Stimulated activated CD4-positive, alpha-beta T cell treated with anti-CD3 and anti-CD28 coated beads, Interleukin-4, amount 100 ng/mL, for 24 hours (primary cell): Measurements from ENCODE around the gene AK5.

Source experiments
- DNase-seq: peaks from one replicate; pipeline ENCODE4 v3.0.0-alpha.2; 2020

Gene AK5

DNA sequence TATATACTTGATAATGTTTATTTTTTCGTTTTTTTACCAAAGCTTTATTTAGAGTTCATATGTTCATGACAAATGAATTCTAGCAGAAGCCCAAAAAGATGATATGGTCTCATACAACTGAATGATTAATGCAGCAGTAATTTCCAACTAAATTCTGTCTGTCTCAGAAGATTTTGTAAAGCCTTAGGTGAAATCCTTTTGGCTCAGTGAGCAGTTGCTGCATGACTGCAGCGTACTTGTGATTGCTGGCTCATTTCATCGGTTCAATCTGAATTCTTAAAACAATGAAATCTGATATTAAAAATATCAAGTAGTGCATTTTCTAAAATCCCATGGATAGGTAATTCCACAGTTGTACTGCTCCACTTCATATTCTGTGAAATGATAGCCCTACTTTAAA lies 73.2 kb downstream of the AK5 start:
- no peak for DNase-seq

DNA sequence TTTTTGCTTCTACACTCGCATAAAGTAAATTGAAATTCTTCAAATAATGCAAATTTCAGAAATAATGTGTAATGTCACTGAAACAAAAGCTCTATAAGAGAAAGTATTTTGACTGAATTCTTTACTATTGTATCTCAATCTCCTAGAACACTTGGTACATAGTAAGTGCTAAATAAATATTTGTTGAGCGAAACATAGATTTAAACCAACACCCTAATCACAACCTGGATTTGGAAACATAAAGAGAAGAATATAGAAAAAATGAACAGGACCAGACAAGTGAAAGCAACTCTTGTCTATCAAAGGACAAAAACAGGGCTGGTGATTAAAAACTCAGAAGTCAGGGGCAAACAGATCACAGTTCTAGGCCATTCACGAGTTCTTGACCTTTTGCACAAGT lies 74.3 kb downstream of the AK5 start:
- no peak for DNase-seq

DNA sequence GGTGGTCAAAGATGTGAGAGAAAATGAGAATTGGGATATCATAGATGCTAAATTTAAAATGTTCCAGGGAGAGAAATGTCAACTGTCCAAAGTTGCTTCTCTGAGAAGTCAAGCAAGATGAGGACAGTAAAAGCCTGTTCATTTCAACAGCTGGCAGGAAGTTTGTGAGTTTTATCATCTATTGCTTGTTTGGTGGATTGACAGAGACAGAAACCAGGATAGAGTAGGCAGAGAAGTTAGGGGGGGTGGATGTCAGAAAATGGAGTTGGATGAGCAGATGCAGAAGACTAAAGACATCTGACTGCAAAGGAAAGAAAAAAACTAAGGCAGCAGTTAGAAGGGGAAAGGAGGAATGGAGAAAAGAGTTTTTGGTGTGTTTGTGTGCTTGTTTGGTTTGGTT lies 78.4 kb downstream of the AK5 start:
- DNase-seq = no peak

GRCh38 chr1:77361621-77362020 lies 79.8 kb downstream of the AK5 start:
- no peak for DNase-seq

- DNase-seq = no peak
Observed at GRCh38 chr1:77370161-77370560, 88.3 kb downstream of the AK5 start.

DNA sequence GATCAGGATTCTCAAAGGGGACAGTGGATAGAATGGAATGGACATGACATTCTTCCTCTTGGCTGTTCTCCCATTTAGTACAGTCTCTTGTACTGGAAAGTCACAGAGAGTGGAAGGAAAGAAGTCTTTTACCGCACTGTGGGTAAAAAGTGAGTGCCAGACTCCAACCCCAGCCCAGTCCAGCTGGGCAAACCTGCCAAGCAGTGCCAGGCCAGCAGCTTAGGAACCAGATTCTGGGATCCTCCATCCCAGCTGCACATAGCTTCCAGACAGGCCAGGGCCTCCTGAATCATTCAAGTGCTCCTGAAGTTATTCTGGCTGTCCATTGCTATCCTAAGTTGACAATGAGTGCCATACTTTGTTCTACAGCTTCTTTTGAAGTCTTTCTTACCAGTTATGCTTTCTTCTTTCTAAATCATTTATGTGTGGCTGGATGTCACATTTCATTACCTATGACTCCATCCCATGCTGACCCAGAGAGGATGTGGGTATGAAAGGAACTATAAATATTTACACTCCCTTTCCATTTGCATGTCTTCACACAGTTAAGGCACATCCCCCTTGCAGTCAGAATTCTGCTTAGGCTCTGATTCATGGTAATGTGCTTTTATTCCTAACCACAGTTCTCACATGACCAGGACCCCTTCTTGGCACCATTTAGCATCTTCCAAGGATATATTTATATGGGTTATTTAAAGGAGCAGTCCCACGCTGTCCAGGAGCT lies 88.9 kb downstream of the AK5 start:
- DNase-seq = no peak

DNA sequence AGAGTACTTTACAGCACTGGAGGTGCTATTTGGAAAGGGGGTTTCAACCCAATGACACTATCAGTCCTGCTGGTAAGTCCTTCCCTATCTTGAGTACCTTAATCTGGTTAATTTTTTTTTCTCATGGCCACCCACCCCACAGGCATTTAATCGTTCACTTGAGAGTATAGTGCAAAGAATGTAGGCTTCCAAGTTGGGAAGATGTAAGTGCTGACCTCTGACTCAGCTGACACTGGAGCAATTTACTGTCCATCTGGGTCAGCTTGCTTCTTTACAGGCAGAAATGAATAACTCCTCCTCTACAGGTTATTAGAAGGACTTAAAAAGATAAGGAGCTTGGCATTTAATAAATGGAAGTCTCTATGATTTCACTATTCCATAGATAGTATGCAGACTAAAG lies 89.6 kb downstream of the AK5 start:
- DNase-seq = no peak

DNA sequence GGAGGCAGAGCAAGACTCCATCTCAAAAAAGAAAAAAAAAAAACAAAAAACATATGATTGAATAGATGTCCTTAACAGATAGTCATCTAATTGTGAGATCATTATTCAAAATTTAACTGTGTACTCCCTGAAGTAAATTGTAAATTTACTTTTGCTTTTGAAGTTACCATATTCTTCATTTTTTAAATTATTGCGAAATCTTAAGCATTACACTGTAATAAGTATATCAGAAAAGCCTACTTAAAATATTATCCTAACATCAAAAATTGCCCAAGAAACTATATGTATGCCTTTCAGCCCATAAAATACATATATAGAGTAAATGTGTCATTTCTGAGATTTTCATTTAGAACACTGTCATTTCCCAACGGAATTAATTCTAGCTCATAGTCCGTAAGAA lies 91.9 kb downstream of the AK5 start:
- no peak for DNase-seq

DNA sequence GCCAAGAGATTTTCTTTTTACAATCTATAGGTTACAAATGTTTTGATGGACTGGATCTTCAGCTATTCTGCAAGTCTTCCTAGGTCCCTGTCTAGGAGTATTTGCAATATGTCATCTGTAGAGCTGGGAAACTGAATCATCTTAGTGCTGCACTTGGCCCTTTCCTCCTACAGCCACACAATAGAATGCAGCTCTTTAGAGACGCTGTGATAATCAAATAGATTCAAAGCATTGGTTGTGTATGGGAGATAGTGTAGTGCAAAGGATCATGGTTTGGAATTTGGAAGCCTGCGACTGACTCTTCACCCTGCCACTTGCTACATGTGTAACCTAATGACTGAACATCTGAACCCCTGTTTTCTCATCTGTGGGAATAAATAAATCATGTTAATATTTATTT lies 93.7 kb downstream of the AK5 start:
- no peak for DNase-seq

- no peak for DNase-seq
Observed at GRCh38 chr1:77375990-77376389, 94.2 kb downstream of the AK5 start.

- DNase-seq = no peak
Observed at GRCh38 chr1:77378723-77379535, 97.1 kb downstream of the AK5 start.

GRCh38 chr1:77382366-77382765 lies 100.5 kb downstream of the AK5 start:
- no peak for DNase-seq

GRCh38 chr1:77383236-77383635 lies 101.4 kb downstream of the AK5 start:
- no peak for DNase-seq

GRCh38 chr1:77385551-77385950 lies 103.7 kb downstream of the AK5 start:
- no peak for DNase-seq

GRCh38 chr1:77386276-77386675 lies 104.5 kb downstream of the AK5 start:
- DNase-seq = no peak

DNA sequence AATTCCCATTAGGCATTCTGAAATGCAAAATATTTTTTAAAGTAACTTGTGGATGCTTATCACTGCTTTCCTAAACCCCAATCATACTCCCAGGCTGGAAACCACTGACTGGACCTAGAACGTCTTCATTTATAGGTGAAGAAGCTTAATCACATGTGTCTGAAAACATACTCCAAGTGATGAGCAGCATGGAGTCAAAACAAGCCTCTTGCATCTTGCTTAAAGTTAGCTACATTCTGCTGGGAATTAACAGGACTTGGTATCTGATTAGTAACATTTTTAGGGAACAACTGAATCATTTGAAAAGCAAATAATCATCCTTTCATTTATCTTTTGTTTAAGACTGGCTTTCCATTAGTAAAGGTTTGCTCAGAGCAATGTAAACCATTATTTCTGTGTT lies 105.7 kb downstream of the AK5 start:
- no peak for DNase-seq

- DNase-seq = no peak
Observed at GRCh38 chr1:77388661-77389060, 106.8 kb downstream of the AK5 start.

DNA sequence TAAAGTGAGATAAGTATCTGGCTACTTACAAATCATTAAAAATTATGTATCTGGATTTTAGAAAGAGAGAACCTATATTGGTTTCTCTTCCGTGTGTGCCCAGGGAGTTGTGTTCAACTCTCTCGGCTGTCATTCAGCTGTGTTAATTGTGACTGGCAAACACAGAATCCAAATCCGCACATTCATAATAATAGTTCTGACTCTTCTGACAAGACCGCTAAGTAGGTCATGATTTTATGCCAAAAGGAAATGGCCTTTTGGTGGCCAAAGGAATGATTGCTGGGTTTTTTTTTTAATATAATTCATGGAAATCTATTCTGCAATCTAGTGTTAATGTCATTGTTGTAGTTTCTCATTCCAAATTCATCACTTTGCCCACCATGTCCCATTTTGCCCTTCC lies 110.7 kb downstream of the AK5 start:
- DNase-seq = no peak

- no peak for DNase-seq
Observed at GRCh38 chr1:77394166-77394565, 112.3 kb downstream of the AK5 start.

DNA sequence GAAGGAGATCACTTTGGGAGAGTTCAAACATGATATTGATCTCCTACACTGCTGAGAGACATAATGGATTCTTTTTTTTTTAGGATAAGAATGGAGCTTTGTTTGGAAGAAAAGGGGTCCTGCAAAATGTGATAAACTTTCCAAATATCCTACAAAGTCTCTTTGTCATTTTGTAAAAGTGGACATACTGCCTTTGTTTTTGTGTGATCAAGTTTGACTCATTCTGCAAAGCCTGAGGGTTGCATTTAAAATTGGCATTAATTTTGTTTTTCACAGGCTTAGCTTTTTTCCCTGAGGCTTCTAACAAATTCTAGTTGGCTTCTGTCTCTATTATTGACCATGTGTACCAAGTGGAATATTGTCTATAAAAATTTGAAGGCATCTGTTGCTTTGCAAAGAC lies 113.2 kb downstream of the AK5 start:
- DNase-seq = no peak

DNA sequence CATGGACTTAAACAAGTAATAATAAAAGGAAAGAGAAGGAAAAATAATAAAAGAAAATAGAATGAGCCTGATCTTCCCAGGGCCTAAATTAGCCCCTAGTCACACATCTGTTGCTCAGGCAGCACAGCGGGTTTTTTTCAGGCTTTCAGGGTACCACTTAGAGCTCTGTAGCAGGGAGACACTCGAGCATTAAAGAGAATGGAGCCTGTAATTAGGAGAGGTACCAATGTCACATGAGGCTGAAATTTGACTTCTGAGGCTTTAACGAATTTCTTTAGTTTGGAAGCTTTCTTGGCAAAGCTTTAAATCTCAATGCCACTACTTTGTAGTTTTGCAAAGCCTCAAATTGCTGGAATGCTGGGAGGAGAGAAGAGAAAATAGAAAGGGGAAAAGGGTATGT lies 116.3 kb downstream of the AK5 start:
- DNase-seq = no peak

DNA sequence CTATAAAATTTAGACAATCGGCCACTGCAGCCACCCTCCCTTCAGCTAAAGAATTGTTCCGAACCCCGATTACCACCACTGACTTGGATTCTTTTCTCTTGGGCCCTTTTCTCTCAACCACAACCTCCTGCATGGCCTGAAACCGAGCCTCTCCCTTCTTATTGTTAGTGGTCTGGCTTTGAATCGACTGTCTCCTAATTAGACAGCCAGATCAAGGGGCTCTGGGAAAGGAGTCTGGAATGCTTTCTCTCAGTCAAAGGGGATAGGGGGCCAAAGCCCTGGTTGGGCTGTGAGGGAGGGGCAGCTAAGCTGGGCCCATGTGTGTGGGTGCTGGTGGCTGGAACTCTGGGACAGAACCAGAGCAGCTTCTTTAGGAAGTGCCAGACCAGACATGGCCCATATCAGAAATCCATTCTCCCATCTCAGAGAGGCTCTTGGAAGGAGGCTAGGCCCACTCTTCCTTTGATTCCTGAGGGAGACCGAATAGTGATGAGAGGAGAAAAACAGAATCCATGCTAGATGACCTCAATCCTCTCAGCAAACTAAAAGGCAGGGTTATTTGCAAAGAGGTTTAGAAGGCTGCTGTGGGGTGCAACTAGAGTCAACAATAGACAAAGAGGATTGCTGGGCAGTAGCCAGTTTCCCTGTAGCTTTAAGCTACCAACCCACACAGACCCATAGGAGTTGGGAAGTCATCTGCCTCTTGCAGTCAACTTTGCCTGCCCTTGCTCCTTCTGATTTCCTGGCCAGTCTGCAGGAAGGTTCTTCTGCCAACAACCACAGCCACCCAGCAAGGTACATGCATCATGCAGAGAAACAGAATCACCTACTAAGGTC lies 117.6 kb downstream of the AK5 start:
- no peak for DNase-seq

GRCh38 chr1:77400781-77401180 lies 119.0 kb downstream of the AK5 start:
- no peak for DNase-seq

DNA sequence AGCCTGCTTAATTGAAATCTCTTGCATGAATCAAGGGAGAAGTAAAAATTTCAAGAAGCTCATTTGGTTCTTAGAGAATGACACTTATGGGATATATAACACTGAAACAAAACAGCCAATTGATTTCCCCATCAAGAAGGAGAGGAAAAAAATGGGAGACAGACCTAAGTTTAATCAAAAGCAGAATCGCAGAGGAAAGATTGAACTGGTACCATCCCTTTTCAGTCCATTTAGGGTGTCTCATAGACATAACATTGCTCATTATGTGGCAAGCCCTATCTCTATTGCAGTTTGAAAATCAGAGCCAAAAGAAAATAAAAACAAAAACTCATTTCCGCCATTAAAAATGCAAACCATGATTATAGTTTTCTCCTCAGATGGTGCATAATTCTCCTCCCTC lies 119.6 kb downstream of the AK5 start:
- no peak for DNase-seq
